GM18505 (cell line): ENCODE results near the gene TOMM5.

Experiments
- ATAC-seq: cut with Tn5 transposase; IDR thresholded peaks from one replicate; pipeline ENCODE4 v1.9.1; 2021; ENCODE audit not compliant: unreplicated experiment
- POLR2A ChIP-seq: IDR thresholded peaks from 4 replicates; pipeline ENCODE4 v1.6.1; 2011; ENCODE audit warnings: borderline replicate concordance; ENCODE audit not compliant: insufficient read depth, insufficient read length; ENCODE audit errors: extremely low read depth

Gene TOMM5

DNA sequence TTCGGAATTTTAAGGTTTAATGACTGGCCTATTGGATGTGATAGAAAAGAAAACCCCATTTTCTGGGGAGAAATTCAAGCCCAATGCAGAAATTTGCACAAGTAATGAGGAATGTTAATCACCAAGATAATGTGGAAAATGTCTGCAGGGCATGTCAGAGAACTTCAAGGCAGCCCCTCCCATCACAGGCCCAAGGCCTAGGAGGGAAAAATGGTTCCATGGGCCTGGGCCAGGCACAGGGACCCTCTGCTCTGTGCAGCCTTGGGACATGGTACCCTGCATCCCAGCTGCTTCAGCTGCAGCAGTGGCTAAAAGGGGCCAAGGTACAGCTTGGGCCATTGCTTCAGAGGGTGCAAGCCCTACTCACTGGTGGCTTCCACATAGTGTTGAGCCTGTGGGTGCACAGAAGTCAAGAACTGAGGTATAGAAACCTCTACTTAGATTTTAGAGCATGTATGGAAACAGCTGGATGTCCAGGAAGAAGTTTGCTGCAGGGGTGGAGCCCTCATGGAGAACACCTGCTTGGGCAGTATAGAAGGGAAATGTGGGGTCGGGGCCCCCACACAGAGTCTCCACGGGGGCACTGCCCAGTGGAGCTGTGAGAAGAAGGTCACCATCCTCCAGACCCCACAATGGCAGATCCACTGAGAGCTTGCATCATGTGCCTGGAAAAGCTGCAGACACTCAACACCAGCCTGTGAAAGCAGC is 28.4 kb downstream of the TOMM5 start:
- ATAC-seq: no peak
- TF ChIP-seq POLR2A: no peak

DNA sequence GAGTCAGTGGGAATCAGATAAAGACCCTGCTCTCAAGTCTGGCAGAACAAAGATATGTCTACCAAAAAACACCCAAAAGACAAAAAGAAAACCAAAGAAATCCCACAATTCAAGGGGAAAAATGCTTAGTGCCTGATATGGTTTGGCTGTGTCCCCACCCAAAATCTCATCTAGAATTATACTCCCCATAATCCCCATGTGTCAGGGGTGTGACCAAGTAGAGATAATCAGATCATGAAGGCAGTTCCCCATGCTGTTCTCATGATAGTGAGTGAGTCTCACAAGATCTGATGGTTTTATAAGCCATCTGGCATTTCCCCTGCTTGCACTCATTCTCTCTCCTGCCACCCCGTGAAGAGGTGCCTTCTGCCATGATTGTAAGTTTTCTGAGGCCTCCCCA is 29.6 kb downstream of the TOMM5 start:
- TF ChIP-seq POLR2A: no peak
- no peak for ATAC-seq

DNA sequence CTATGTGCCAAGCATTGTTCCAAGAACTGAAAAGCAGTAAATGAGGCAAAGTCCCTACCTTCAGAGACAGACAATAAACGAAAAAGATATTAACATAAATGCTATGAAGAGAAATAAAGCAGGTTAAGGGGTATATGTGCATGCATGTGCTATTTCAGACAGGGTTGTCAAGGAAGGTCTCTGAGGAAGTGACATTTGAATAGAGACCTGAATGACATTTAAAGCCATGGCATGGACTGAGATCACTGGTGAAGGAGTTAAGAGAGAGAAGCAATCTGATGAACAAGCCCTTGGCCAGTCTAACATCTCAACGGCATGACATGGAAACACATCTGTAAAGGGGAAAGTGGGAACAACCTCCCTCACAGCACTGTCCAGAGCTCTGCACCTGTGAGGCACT is 30.7 kb downstream of the TOMM5 start:
- TF ChIP-seq POLR2A: no peak
- no peak for ATAC-seq

DNA sequence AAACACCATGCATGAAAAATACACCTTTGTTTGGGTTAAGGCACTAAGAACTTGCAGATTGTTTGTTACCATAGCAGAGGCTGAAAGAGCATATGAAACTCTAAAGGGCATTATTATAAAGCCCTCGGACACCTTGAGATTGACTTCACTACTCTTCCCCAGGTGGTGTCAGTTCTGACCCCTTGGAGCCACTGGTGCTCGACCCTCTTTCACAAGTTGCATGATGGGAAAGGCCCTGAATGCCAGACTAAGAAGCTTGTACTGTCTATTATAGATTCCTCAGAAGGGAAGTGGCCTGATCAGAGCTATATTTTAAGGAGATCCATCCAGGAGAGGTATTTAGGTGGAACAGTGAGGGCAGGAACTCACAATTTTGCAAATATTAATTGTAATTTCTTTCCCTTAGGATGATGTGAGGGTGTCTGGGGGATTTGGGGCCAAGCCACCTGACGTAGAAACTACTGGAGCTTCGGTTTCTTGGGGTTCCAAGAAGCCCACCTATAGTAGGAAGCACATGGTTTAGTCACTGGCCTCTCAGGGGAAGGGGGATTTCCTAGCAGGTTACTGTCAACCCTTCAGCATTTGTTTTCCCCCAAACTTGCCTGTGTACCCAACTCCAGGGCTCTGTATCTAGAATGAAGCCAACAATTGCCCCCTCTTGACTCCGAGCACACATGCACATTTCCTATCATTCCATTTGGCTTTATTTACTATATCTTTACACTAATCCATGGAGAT is 32.4 kb downstream of the TOMM5 start:
- ATAC-seq: no peak
- no peak for TF ChIP-seq POLR2A

DNA sequence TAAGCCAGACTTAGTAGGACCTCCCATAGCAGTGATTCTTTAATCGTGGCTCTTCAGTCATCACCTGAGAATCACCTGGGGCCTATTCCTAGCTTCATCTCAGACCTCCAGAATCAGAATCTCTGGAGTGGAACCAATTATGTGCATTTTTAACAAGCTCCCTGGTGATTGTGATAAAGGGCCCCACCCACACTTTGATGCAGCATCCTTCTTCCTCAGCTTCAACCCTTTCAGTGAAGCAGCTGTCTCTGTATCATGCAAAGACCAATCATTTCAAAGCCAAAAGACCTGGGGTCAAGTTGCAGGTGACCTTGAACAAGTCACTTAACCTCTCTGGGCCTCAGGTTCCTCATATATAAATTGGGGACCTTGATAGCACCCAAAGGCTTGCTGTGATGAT is 33.3 kb downstream of the TOMM5 start:
- ATAC-seq: no peak
- TF ChIP-seq POLR2A: no peak

DNA sequence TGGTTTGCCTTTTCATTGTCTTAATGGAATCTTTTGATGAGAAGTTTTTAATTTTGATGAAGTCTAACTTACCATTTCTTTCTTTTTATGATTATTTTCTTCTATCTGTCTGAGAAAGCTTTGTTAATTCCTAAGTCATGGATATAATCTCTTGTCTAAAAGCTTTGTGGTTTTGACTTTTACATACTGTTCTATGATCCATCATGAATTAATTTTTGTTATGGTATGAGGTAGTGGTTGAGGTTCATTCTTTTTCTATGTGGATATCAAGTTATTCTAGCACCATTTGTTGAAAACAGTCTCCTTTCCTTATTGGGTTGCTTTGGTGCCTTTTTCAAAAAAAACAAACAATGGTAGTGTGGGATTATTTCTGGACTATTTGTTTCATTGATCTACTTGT is 36.6 kb downstream of the TOMM5 start:
- ATAC-seq: no peak
- no peak for TF ChIP-seq POLR2A

DNA sequence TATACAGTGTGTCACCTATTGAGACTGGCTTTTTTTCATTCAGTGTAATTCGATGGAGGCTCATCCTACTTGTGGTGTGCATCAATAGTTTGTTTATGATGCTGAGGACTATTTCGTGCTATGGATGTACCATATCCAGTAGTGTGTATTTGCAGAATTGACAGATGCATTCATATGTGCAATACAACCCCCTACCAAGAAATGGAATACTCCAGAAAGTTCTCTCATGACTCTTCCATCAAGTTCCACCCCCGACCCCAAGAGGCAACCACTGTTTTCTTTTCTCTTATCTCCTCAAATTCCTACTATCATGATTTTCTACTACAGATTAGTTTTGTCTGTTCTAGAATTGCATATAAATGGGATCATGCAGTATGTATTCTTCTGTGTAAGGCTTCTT is 38.1 kb downstream of the TOMM5 start:
- no peak for ATAC-seq
- TF ChIP-seq POLR2A: no peak

DNA sequence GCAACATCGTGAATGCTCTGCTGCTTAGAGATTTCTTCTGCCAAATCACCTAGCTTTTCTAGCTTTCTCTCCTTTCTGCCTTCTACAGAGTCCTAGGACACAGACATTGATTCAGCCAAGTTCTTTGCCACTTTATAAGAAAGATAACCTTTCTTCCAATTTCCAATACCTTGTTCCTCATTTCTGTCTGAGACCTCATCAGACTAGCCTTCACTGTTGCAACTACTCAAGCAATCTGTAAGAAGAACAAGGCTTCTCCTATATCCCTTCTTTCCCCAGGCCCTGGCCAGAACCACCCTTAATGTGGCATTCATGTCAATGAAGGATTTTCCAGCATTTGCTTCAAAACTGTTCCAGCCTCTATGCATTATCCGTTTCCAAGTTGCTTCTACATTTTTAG is 40.5 kb downstream of the TOMM5 start:
- no peak for TF ChIP-seq POLR2A
- ATAC-seq: no peak

DNA sequence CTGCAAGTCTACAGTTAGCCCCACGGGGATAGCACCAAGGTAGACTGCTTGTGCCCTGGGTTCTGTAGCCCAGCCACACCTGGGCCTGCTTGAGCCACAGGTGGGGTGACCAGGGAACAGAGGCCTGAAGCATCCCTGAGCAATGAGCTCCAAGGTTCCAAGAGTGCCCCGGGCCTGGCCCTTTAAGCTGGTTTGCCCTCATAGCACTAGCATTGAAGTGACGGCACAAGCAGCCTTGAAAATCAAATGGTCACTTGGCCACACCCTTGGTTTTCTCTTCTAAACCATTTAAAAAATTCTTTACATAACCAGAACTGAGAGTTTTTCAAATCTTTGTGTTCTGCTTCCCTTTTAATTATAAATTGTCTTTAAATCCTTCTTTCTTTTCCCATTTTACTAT is 40.9 kb downstream of the TOMM5 start:
- TF ChIP-seq POLR2A: no peak
- ATAC-seq: no peak

DNA sequence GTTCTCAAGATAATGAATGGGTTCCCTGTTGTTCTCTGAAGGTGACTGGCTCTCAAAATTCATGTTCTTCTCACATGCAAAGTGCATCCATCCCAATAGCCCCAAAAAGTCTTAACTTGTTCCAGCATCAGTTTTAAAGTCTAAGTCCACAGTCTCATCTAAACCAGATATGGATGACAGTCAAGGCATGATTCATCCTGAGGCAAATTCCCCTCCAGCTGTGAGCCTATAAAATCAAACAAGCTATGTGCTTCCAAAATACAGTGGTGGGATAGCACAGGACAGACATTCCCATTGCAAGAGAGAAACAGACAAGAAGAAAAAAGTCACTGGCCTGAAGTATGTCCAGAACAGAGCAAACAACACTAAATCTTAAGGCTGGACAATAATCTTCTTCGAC is 41.6 kb downstream of the TOMM5 start:
- no peak for TF ChIP-seq POLR2A
- no peak for ATAC-seq

DNA sequence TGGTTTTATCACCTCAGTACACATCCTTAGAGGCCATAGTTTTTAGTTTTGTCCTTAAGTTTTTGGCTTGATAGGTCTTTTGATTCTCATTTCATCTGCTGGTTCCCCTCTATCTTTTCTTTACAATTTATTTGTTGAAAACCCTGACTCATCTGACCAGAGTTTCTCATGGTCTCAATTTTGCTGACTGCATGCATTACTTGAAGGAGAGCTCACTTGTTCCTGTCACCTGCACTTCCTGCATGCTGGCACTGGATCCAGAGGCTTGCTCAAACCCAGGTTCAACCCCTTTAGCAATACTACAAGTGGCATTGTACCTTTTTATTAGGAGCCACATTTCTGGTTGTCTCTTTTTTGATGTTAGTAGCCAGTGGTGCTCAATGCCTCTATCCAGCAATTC is 42.9 kb downstream of the TOMM5 start:
- no peak for TF ChIP-seq POLR2A
- no peak for ATAC-seq

DNA sequence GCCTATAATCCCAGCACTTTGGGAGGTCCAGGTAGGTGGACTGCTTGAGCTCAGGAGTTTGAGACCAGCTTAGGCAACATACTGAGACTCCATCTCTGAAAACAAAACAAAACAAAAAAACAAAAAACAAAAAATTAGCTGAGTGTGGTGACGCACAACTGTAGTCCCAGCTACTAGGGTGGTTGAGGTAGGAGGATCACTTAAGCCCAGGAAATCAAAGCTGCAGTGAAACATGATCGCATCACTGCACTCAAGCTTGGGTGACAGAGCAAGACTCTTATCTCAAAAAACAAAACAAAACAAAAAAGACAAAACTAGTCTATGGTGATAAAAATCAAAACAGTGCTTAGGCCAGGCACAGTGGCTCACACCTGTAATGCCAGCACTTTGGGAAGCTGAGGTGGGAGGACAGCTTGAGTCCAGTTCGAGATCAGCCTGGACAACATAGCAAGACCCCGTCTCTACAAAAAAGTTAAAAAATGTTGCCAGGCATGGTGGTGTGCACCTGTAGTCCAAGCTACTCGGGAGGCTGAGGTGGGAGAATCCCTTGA is 45.0 kb downstream of the TOMM5 start:
- no peak for TF ChIP-seq POLR2A
- no peak for ATAC-seq

DNA sequence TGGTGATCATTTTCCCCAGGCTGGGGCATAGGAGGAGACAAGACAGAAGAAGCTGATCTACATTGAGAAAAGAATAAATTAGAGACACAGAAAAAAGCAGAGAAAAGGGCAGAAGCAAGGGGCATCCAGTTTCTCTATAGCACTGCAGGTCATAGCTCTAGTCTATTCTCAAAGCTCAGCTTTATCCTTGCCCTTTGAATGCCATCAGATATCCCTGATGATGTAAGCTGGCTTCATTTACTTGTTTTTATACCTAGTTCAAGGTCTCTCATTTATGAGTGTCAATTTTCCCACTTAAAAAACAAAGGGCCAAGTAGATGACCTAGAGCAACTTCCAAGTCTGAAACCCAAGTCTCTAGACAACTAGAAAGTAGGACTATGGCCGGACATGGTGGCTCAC is 48.9 kb downstream of the TOMM5 start:
- no peak for ATAC-seq
- no peak for TF ChIP-seq POLR2A

DNA sequence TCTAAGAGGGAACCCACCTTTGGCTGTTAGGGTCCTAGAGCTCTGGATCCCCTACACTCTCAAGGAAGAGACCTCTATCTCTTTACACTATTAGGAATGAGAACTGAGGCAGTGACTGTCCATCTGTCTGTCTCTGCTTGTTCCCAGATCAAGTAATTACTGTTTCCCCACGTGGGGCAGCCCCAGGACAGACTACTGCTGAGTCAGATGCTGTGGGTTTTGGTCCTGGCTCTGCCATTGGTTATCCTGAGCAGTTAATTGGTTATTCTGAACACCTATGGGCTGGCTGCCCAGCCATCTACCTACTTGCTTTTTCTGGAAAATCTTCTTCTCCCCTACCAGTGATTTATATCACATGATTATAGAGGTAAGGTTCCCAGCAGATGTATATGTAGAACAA is 49.5 kb downstream of the TOMM5 start:
- no peak for TF ChIP-seq POLR2A
- ATAC-seq: no peak
